Uterus (tissue), 4 donors: ENCODE results near the gene MEIS2. TPM values are rescaled to one million over a fixed set of nuclear protein-coding genes. Genes with fewer than 3 reads are reported as not detected.

Experiments
- DNase-seq, 2 donors: peaks; one replicate each; pipeline ENCODE4 v3.0.0-alpha.2; 2019 to 2020
- H3K27ac ChIP-seq, 2 donors: fragments of 200-600 bp; sonication (generic); 1 replicate in 1 of 2; 2 replicates in 1 of 2; pipeline ENCODE4 v1.5.1; 2016 to 2018
- H3K27me3 ChIP-seq, 2 donors: fragments of 200-600 bp; sonication (generic); one replicate each; pipeline ENCODE4 v1.5.1; 2018 to 2019; ENCODE audit warnings: control low read depth in 1 of 2
- H3K36me3 ChIP-seq, 2 donors: fragments of 200-600 bp; sonication (generic); one replicate each; pipeline ENCODE4 v1.5.1; 2019; ENCODE audit warnings: control low read depth in 1 of 2
- H3K4me1 ChIP-seq, 2 donors: fragments of 200-600 bp; sonication (generic); one replicate each; pipeline ENCODE4 v1.5.1; 2018 to 2019; ENCODE audit warnings: control low read depth in 1 of 2
- H3K4me3 ChIP-seq, 2 donors: fragments of 200-600 bp; sonication (generic); 1 replicate in 1 of 2; 2 replicates in 1 of 2; pipeline ENCODE4 v1.5.1; 2018 to 2019; ENCODE audit warnings: mild to moderate bottlenecking in 1 of 2
- H3K9me3 ChIP-seq, 2 donors: fragments of 200-600 bp; sonication (generic); one replicate each; pipeline ENCODE4 v1.5.1; 2019; ENCODE audit warnings: control low read depth in 1 of 2
- CTCF ChIP-seq, 4 experiments: fragments of 200-600 bp in 2 of 4; fragments of 450-650 bp in 2 of 4; sonication (generic) in 2 of 4; IDR thresholded peaks; one replicate each; pipeline ENCODE4 v1.5.1; 2016 to 2019; ENCODE audit warnings: antibody characterized with exemption in 4 of 4, mild to moderate bottlenecking in 2 of 4, moderate library complexity in 1 of 4
- POLR2A ChIP-seq, 2 donors: fragments of 450-650 bp; IDR thresholded peaks; one replicate each; pipeline ENCODE4 v1.6.1; 2016; ENCODE audit warnings: antibody characterized with exemption in 2 of 2, mild to moderate bottlenecking in 1 of 2, moderate library complexity in 1 of 2
- intact Hi-C: fragments of 100-400 bp; cut with DNase I; formaldehyde crosslinking; loops from one replicate; pipeline ENCODE4 v1.15.1; 2023; ENCODE audit warnings: low total_unique reads
- total RNA-seq, 4 donors: library from RNA; depleted of rRNA in 3 of 4; stranded (reverse); fragments of >200 nt in 3 of 4; gene quantifications; one replicate each; pipeline versions ENCODE4 v1.1.0 to v1.2.4, GENCODE V29; 2014 to 2023
- donor health status: DM: yes; HTN: yes; CAD: no.

The MEIS2 gene
- total RNA-seq, 4 donors from 2014 or later = 84.0 to 184 (median 112) TPM

- no peaks in the 10 kb centered on the region for H3K9me3 ChIP-seq
- H3K4me1 ChIP-seq = peaks cover 3 to 9% of the 10 kb centered on the region in 2 donors
- no peak overlapping the region for H3K4me3 ChIP-seq
- DNase-seq = no peak
- no peaks in the 10 kb centered on the region for H3K36me3 ChIP-seq
- peak overlapping the region; percentile 62 to 74 for H3K27ac ChIP-seq
- intact Hi-C loops = no loop called here
- no peak for TF ChIP-seq CTCF (IDR thresholded peaks at IDR 0.05)
- no peak for TF ChIP-seq POLR2A (IDR thresholded peaks at IDR 0.05)
- no peaks in the 10 kb centered on the region for H3K27me3 ChIP-seq
These were observed 178.8 kb downstream of the MEIS2 start for GRCh38 chr15:36921484-36922091.

GRCh38 chr15:36917411-36918267, 182.7 kb downstream of the MEIS2 start:
- Histone ChIP-seq H3K4me3 (no peak overlapping the region), H3K27ac (peak overlapping the region in 1 of 2 donors; percentile 8), H3K9me3 (no peaks in the 10 kb centered on the region), H3K4me1 (peaks cover 0 to 4% of the 10 kb centered on the region in 2 donors), H3K36me3 (no peaks in the 10 kb centered on the region), H3K27me3 (no peaks in the 10 kb centered on the region)
- TF ChIP-seq POLR2A (IDR thresholded peaks at IDR 0.05) (no peak), CTCF (IDR thresholded peaks at IDR 0.05) (no peak)
- intact Hi-C loops = no loop called here
- DNase-seq = no peak

- H3K36me3 ChIP-seq = no peaks in the 10 kb centered on the region
- no peaks in the 10 kb centered on the region for H3K27me3 ChIP-seq
- TF ChIP-seq CTCF (IDR thresholded peaks at IDR 0.05) (no peak), POLR2A (IDR thresholded peaks at IDR 0.05) (no peak)
- H3K9me3 ChIP-seq = no peaks in the 10 kb centered on the region
- no peak for DNase-seq
- peaks cover 0 to 4% of the 10 kb centered on the region in 2 donors for H3K4me1 ChIP-seq
- peak overlapping the region; percentile 73 to 81 for H3K27ac ChIP-seq
- no peak overlapping the region for H3K4me3 ChIP-seq
- intact Hi-C loops = no loop called here
These were observed 185.2 kb downstream of the MEIS2 start for GRCh38 chr15:36914960-36915808.

GRCh38 chr15:36914466-36914865, 185.9 kb downstream of the MEIS2 start:
- Histone ChIP-seq H3K9me3 (no peaks in the 10 kb centered on the region), H3K4me3 (no peak overlapping the region), H3K27ac (peak overlapping the region; percentile 67 to 73), H3K4me1 (peaks cover 0 to 4% of the 10 kb centered on the region in 2 donors), H3K27me3 (no peaks in the 10 kb centered on the region), H3K36me3 (no peaks in the 10 kb centered on the region)
- DNase-seq = peak in 1 of 2 donors; percentile 35
- no peak for TF ChIP-seq CTCF (IDR thresholded peaks at IDR 0.05)
- TF ChIP-seq POLR2A (IDR thresholded peaks at IDR 0.05) = no peak
- intact Hi-C loops = no loop called here
